Measurements from ENCODE around the gene SETD7. TPM values are rescaled to one million over a fixed set of nuclear protein-coding genes. Genes with fewer than 3 reads are reported as not detected.

SETD7 gene
- total and polyA plus RNA-seq, 2 donors (not counting 3 experiments of a cell fraction or from before 2014, with no cell fraction given) = 18.8 to 39.9 TPM

DNA sequence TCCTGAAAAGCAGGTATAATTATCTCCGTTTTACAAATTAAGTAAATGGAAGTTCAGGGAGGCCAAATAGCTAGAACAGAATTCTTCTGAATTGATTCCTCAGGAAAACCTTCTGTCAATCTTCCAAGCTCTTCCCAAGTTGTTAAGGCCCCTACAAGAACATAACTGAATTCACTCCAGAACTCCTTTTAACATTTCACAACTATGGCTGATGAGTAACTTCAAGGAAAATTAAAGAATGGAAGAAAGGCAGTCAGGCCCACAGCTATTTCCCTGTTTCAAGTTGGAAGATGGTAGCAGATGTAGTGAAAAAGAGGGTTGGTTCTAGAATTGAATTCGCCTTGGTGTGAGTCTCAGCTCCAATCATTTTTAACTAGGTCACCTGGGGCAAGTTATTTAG lies 15.9 kb downstream of the SETD7 start:
- no peak for DNase-seq (ENCODE audit: low read depth, low spot score)
- no peak overlapping the region for H3K27ac ChIP-seq (ENCODE audit: insufficient read depth, low read depth, low read length)
- no TSS peak for BruUV-seq (replicated peaks)
- H3K9me3 ChIP-seq (replicated peaks; ENCODE audit: control insufficient read depth, insufficient read depth, low read length) = no peaks in the 10 kb centered on the region
- no peak for FAIRE-seq
- ChIA-PET CTCF (interaction anchor here (0.8 kb wide), 1 partner anchor 30 kb away, joined by 3 read pairs; no protein-coding TSS in a partner anchor), POLR2A (no interaction called here)
- H3K36me3 ChIP-seq (ENCODE audit: control insufficient read depth in 2 of 2, extremely low read depth in 1 of 2, insufficient read depth in 2 of 2, low read length in 2 of 2) = peaks cover 5 to 6% of the 10 kb centered on the region in 2 experiments
- intact Hi-C loops (cut with micrococcal nuclease) (no loop called here), dilution Hi-C loops (cut with MboI; ENCODE audit: extremely low pct_ligation_motif_present, low sequenced_read_pairs) (no loop called here)
- no peak overlapping the region for H2AFZ ChIP-seq (ENCODE audit: low read depth, low read length)
- no peak overlapping the region for H3K4me3 ChIP-seq (replicated peaks in 1 of 3; ENCODE audit: insufficient read depth in 1 of 3, low read depth in 1 of 3, low read length in 3 of 3)
- H3K79me2 ChIP-seq (ENCODE audit: control insufficient read depth, insufficient read depth, low read length) = peaks cover 44% of the 10 kb centered on the region
- H3K4me1 ChIP-seq (ENCODE audit: control insufficient read depth, extremely low read depth, insufficient read depth, low read length) = no peaks in the 10 kb centered on the region
- peaks cover 2% of the 10 kb centered on the region for H4K20me1 ChIP-seq (replicated peaks; ENCODE audit: control insufficient read depth, extremely low read depth, insufficient read depth, low read length)
- no peak overlapping the region for H3K9ac ChIP-seq (replicated peaks; ENCODE audit: extremely low read depth, insufficient read depth, low read length)
- no peaks in the 10 kb centered on the region for H3K9me1 ChIP-seq (replicated peaks; ENCODE audit: control insufficient read depth, extremely low read depth, insufficient read depth, low read length)
- TF ChIP-seq JUN (IDR thresholded peaks at IDR 0.05; ENCODE audit: borderline replicate concordance, insufficient read depth, insufficient read length, low read depth) = no peak
- TF ChIP-seq, protein P1, sequence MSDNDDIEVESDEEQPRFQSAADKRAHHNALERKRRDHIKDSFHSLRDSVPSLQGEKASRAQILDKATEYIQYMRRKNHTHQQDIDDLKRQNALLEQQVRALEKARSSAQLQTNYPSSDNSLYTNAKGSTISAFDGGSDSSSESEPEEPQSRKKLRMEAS (IDR thresholded peaks at IDR 0.05; ENCODE audit: insufficient read depth, insufficient read length) = no peak
- TF ChIP-seq, protein P2, sequence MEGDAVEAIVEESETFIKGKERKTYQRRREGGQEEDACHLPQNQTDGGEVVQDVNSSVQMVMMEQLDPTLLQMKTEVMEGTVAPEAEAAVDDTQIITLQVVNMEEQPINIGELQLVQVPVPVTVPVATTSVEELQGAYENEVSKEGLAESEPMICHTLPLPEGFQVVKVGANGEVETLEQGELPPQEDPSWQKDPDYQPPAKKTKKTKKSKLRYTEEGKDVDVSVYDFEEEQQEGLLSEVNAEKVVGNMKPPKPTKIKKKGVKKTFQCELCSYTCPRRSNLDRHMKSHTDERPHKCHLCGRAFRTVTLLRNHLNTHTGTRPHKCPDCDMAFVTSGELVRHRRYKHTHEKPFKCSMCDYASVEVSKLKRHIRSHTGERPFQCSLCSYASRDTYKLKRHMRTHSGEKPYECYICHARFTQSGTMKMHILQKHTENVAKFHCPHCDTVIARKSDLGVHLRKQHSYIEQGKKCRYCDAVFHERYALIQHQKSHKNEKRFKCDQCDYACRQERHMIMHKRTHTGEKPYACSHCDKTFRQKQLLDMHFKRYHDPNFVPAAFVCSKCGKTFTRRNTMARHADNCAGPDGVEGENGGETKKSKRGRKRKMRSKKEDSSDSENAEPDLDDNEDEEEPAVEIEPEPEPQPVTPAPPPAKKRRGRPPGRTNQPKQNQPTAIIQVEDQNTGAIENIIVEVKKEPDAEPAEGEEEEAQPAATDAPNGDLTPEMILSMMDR (IDR thresholded peaks at IDR 0.05; ENCODE audit: extremely low read depth in 1 of 2, insufficient read depth in 1 of 2, low read depth in 1 of 2, low read length in 2 of 2) = no peak
- TF ChIP-seq EZH2 (IDR thresholded peaks at IDR 0.05; ENCODE audit: borderline replicate concordance, low read depth, low read length, severe bottlenecking) = no peak
- no peak for TF ChIP-seq GATA2 (IDR thresholded peaks at IDR 0.05; ENCODE audit: insufficient read depth, insufficient read length, low read depth, low read length)
- no peak for TF ChIP-seq FOS (IDR thresholded peaks at IDR 0.05; ENCODE audit: borderline replicate concordance, insufficient read depth, low read length)
- no peak for TF ChIP-seq MYC (IDR thresholded peaks at IDR 0.05; ENCODE audit: low read depth, low read length)
- no peak for TF ChIP-seq POLR2A (IDR thresholded peaks at IDR 0.05; ENCODE audit: low read depth, low read length)
- TF ChIP-seq POLR2AphosphoS5 (IDR thresholded peaks at IDR 0.05; ENCODE audit: insufficient read depth, low read depth, low read length) = no peak
- no peaks in the 10 kb centered on the region for H3K27me3 ChIP-seq (ENCODE audit: control insufficient read depth in 2 of 2, insufficient read depth in 2 of 2, low read length in 2 of 2)
- H3K4me2 ChIP-seq (ENCODE audit: insufficient read depth, low read length) = no peak overlapping the region

All from endothelial cell of umbilical vein (primary cell).